ENCODE measurements around the gene AVPR2. TPM values are rescaled to one million over a fixed set of nuclear protein-coding genes. Genes with fewer than 3 reads are reported as not detected.
A peak's percentile ranks its signal among the peaks of the same experiment; 100 is the strongest.

Gene AVPR2
- total and polyA plus RNA-seq, 9 of the 15 experiments (the other 6 are each of a cell fraction or from before 2014, with no cell fraction given), result not detected

- TF ChIP-seq ZNF121 (CRISPR knock-in tag; conservative IDR thresholded peaks at IDR 0.05) (no peak), PRDM10 (IDR thresholded peaks at IDR 0.05; ENCODE audit: partially characterized antibody) (peak; percentile 85), ZNF146 (CRISPR knock-in tag; IDR thresholded peaks at IDR 0.05; ENCODE audit: unreplicated experiment) (no peak), VEZF1 (CRISPR knock-in tag; IDR thresholded peaks at IDR 0.05) (peak; percentile 24)
- Histone ChIP-seq H3K9me3 (replicated peaks; ENCODE audit: control insufficient read depth, insufficient read depth, low read depth, low read length) (no peaks in the 10 kb centered on the region), H3K36me3 (ENCODE audit: control insufficient read depth, insufficient read depth, low read length) (peaks cover 28% of the 10 kb centered on the region), H3K4me3 (peak overlapping the region; percentile 44), H3K4me2 (ENCODE audit: insufficient read depth, low read length) (no peak overlapping the region), H3K79me2 (ENCODE audit: control insufficient read depth, insufficient read depth, low read length) (peaks cover 7% of the 10 kb centered on the region; the same call in 2 of the 3 replicates), H2AFZ (ENCODE audit: low read depth, low read length) (peak overlapping the region; percentile 78), H3K9me1 (ENCODE audit: control insufficient read depth, insufficient read depth, low read length) (no peaks in the 10 kb centered on the region), H4K20me1 (replicated peaks; ENCODE audit: control insufficient read depth, insufficient read depth, low read length) (no peaks in the 10 kb centered on the region), H3K4me1 (replicated peaks in 1 of 2; ENCODE audit: control insufficient read depth in 2 of 2, insufficient read depth in 2 of 2, low read length in 2 of 2) (peaks cover 16 to 76% of the 10 kb centered on the region in 2 experiments), H3K27ac (ENCODE audit: extremely low read depth, low read depth, low read length) (peak overlapping the region; percentile 26; the same call in 2 of the 3 replicates), H3K9ac (ENCODE audit: insufficient read depth in 1 of 2, low read depth in 2 of 2, low read length in 2 of 2) (peak overlapping the region; percentile 64 to 91; a peak in 3 of 4 replicates), H3K27me3 (ENCODE audit: control insufficient read depth in 2 of 2, insufficient read depth in 2 of 2, low read length in 2 of 2) (no peaks in the 10 kb centered on the region)
- ATAC-seq (peak; percentile 19), FAIRE-seq (no peak), DNase-seq (ENCODE audit: extremely low read depth in 1 of 4, low spot score in 3 of 4) (no peak)
- POLR2A ChIA-PET, result interaction anchor here (1.1 to 1.6 kb wide), 4 partner anchors 10 to 74 kb away, joined by 3 to 5 read pairs (median 4); partner anchors contain the start of genes ARHGAP4 and NAA10
- CTCF ChIA-PET (ENCODE audit: low intra/inter-chr PET ratio), result no interaction called here
- intact Hi-C loops (cut with micrococcal nuclease), result no loop called here
- 65% methylated on average over 5 of the region's 6 CpGs for WGBS (ENCODE audit: insufficient coverage, low coverage, missing lambda C conversion rate)
- no TSS peak for BruUV-seq (replicated peaks)
- in situ Hi-C loops (cut with MboI), result no loop called here
Observed at GRCh38 chrX:153944800-153945150, 40.3 kb downstream of the AVPR2 start.

Data from K562 (cell line).